H1 (cell line): ENCODE data around the gene FGD6. TPM values are rescaled to one million over a fixed set of nuclear protein-coding genes. Genes with fewer than 3 reads are reported as not detected.

Experiments used
- CHD7 ChIP-seq: fragments of 300-600 bp; sonication (generic); IDR thresholded peaks from 2 replicates; pipeline ENCODE4 v1.7.1; 2012; ENCODE audit warnings: low read length, moderate library complexity, mild to moderate bottlenecking, inconsistent platforms; ENCODE audit not compliant: insufficient replicate concordance
- GTF2F1 ChIP-seq: IDR thresholded peaks from 2 replicates; pipeline ENCODE4 v1.6.1; 2012; ENCODE audit warnings: low read depth, low read length, improper control_type of control experiment, borderline replicate concordance
- KDM1A ChIP-seq: fragments of 200-600, 300-600 bp; sonication (generic); IDR thresholded peaks from 2 replicates; pipeline ENCODE4 v1.7.1; 2016; ENCODE audit warnings: mild to moderate bottlenecking, low read length, borderline replicate concordance
- KDM4A ChIP-seq: IDR thresholded peaks from one replicate; pipeline ENCODE4 v1.7.1; 2012; ENCODE audit warnings: low read depth, mild to moderate bottlenecking, moderate library complexity, low read length, inconsistent platforms; ENCODE audit not compliant: severe bottlenecking
- MAX ChIP-seq: IDR thresholded peaks from 2 replicates; pipeline ENCODE4 v1.6.1; 2012; ENCODE audit warnings: inconsistent platforms
- NANOG ChIP-seq: IDR thresholded peaks from 2 replicates; pipeline ENCODE4 v1.6.1; 2011; ENCODE audit warnings: low read length, low read depth, mild to moderate bottlenecking, inconsistent platforms; ENCODE audit not compliant: insufficient read depth, poor library complexity, severe bottlenecking
- RBBP5 ChIP-seq: IDR thresholded peaks from 2 replicates; pipeline ENCODE4 v1.7.1; 2012; ENCODE audit warnings: low read depth, mild to moderate bottlenecking, inconsistent platforms, low read length, moderate library complexity, borderline replicate concordance
- RFX5 ChIP-seq: IDR thresholded peaks from 2 replicates; pipeline ENCODE4 v1.6.1; 2011; ENCODE audit warnings: low read depth, low read length, improper control_type of control experiment, borderline replicate concordance
- RXRA ChIP-seq: IDR thresholded peaks from 2 replicates; pipeline ENCODE4 v1.6.1; 2011; ENCODE audit warnings: low read depth, mild to moderate bottlenecking, low read length, moderate library complexity; ENCODE audit not compliant: insufficient read depth
- TCF12 ChIP-seq: IDR thresholded peaks from 2 replicates; pipeline ENCODE4 v1.6.1; 2011; ENCODE audit warnings: low read depth, mild to moderate bottlenecking, low read length
- polyA plus RNA-seq, 7 experiments: library from polyadenylated mRNA; depleted of rRNA in 3 of 7; stranded (reverse) in 5 of 7; unstranded in 2 of 7; fragments of >200 nt in 5 of 7; fragments of 200-250 nt in 2 of 7; gene quantifications; 1 replicate in 5 of 7; 2 replicates in 1 of 7; 4 replicates in 1 of 7; pipeline versions ENCODE4 v1.2.1 to v1.2.3, GENCODE V29; 2011 to 2013; ENCODE audit warnings: missing spikeins in 2 of 7, mixed read lengths in 2 of 7
- total RNA-seq: library from RNA; stranded (reverse); fragmentation: NEBNext Ultra II Directional; extraction: Animal tissue kit (Norgen Biotek cat#: 25700); gene quantifications from 2 replicates; pipeline ENCODE4 v1.2.1, GENCODE V29; 2021

Gene FGD6
- total and polyA plus RNA-seq, 2 of the 8 experiments (the other 6 are each of a cell fraction or from before 2014, with no cell fraction given): 12.2 to 24.3 TPM

GRCh38 chr12:95104919-95105452 is 112.3 kb downstream of the FGD6 start (continued):
- TF ChIP-seq CHD7: no peak
- no peak for TF ChIP-seq RXRA
- no peak for TF ChIP-seq KDM1A
- no peak for TF ChIP-seq RFX5
- no peak for TF ChIP-seq KDM4A
- no peak for TF ChIP-seq GTF2F1
- no peak for TF ChIP-seq MAX
- no peak for TF ChIP-seq RBBP5
- no peak for TF ChIP-seq NANOG
- TF ChIP-seq TCF12: no peak
